MM.1S (cell line): Measurements from ENCODE around the gene PSMB11.

Experiments used
- DNase-seq: peaks from one replicate; pipeline ENCODE4 v3.0.0-alpha.2; 2015
- H2AFZ ChIP-seq: fragments of 300-600 bp; sonication (generic); 2 replicates; pipeline ENCODE4 v1.6.0; 2016; ENCODE audit warnings: antibody characterized with exemption, low read length
- H3F3A ChIP-seq: fragments of 300-600 bp; sonication (generic); 2 replicates; pipeline ENCODE4 v1.6.1; 2016; ENCODE audit warnings: mild to moderate bottlenecking, antibody characterized with exemption, low read length, moderate library complexity, mixed read lengths; ENCODE audit not compliant: insufficient read depth
- H3K27ac ChIP-seq: fragments of 300-600 bp; sonication (generic); 2 replicates; pipeline ENCODE4 v1.5.1; 2016; ENCODE audit warnings: mild to moderate bottlenecking, low read length
- H3K27me3 ChIP-seq: fragments of 300-600 bp; sonication (generic); replicated peaks from 2 replicates; pipeline ENCODE4 v1.6.0; 2016; ENCODE audit warnings: low read length; ENCODE audit not compliant: insufficient read depth
- H3K36me3 ChIP-seq: fragments of 300-600 bp; sonication (generic); replicated peaks from 2 replicates; pipeline ENCODE4 v1.6.1; 2016; ENCODE audit warnings: mild to moderate bottlenecking, low read length, mixed read lengths; ENCODE audit not compliant: insufficient read depth
- H3K4me1 ChIP-seq: fragments of 300-600 bp; sonication (generic); 2 replicates; pipeline ENCODE4 v1.6.1; 2016; ENCODE audit warnings: low read length, mixed read lengths
- H3K4me2 ChIP-seq: fragments of 300-600 bp; sonication (generic); 2 replicates; pipeline ENCODE4 v1.6.0; 2016; ENCODE audit warnings: low read depth, low read length
- H3K4me3 ChIP-seq: fragments of 300-600 bp; sonication (generic); 2 replicates; pipeline ENCODE4 v1.5.1; 2016; ENCODE audit warnings: low read length, mixed read lengths
- H3K79me2 ChIP-seq: fragments of 300-600 bp; sonication (generic); 2 replicates; pipeline ENCODE4 v1.6.1; 2016; ENCODE audit warnings: mixed run types, low read length, mixed read lengths
- H3K9ac ChIP-seq: fragments of 300-600 bp; sonication (generic); 2 replicates; pipeline ENCODE4 v1.6.1; 2016; ENCODE audit warnings: low read length, mixed read lengths
- H3K9me2 ChIP-seq: fragments of 300-600 bp; sonication (generic); replicated peaks from 2 replicates; pipeline ENCODE4 v1.6.1; 2016; ENCODE audit warnings: mild to moderate bottlenecking, low read length, mixed read lengths; ENCODE audit not compliant: insufficient read depth
- H3K9me3 ChIP-seq: fragments of 300-600 bp; sonication (generic); replicated peaks from 2 replicates; pipeline ENCODE4 v1.6.1; 2016; ENCODE audit warnings: mild to moderate bottlenecking, low read length, mixed read lengths; ENCODE audit not compliant: insufficient read depth
- H4K20me1 ChIP-seq: fragments of 300-600 bp; sonication (generic); 2 replicates; pipeline ENCODE4 v1.6.1; 2016; ENCODE audit warnings: mild to moderate bottlenecking, low read length, moderate library complexity, mixed read lengths; ENCODE audit not compliant: insufficient read depth
- CTCF ChIP-seq: fragments of 300-600 bp; sonication (generic); IDR thresholded peaks from 2 replicates; pipeline ENCODE4 v1.5.1; 2016; ENCODE audit warnings: antibody characterized with exemption, low read length, mixed read lengths
- EZH2 ChIP-seq: fragments of 300-600 bp; sonication (generic); optimal IDR thresholded peaks from 2 replicates; pipeline ENCODE3; 2017; ENCODE audit warnings: low read depth, mild to moderate bottlenecking, antibody characterized with exemption, low read length, mixed read lengths
- EZH2phosphoT487 ChIP-seq: fragments of 300-600 bp; sonication (generic); IDR thresholded peaks from 2 replicates; pipeline ENCODE4 v1.6.1; 2018; ENCODE audit warnings: antibody characterized with exemption, low read length

Gene PSMB11

GRCh38 chr14:23093104-23093503, 51.1 kb downstream of the PSMB11 start:
- no peak overlapping the region for H3K4me3 ChIP-seq
- no peaks in the 10 kb centered on the region for H3K9me2 ChIP-seq
- no peak overlapping the region for H2AFZ ChIP-seq
- no peak overlapping the region for H3K4me2 ChIP-seq
- H3F3A ChIP-seq = no peaks in the 10 kb centered on the region
- TF ChIP-seq EZH2 (no peak), CTCF (no peak), EZH2phosphoT487 (no peak)
- H3K27ac ChIP-seq = no peak overlapping the region
- no peaks in the 10 kb centered on the region for H3K9me3 ChIP-seq
- no peaks in the 10 kb centered on the region for H4K20me1 ChIP-seq
- H3K9ac ChIP-seq = no peak overlapping the region
- H3K4me1 ChIP-seq = no peaks in the 10 kb centered on the region
- no peak for DNase-seq
- no peaks in the 10 kb centered on the region; the same call in 1 of the 2 replicates for H3K36me3 ChIP-seq
- peaks cover 56% of the 10 kb centered on the region for H3K79me2 ChIP-seq
- no peaks in the 10 kb centered on the region for H3K27me3 ChIP-seq

- Histone ChIP-seq H3K36me3 (no peaks in the 10 kb centered on the region; the same call in 1 of the 2 replicates), H3K4me3 (peak overlapping the region; percentile 86; the same call in 1 of the 2 replicates), H3K4me2 (peak overlapping the region; percentile 76; the same call in 1 of the 2 replicates), H3K79me2 (peaks cover 59% of the 10 kb centered on the region), H3K4me1 (no peaks in the 10 kb centered on the region), H3K9me2 (no peaks in the 10 kb centered on the region), H2AFZ (no peak overlapping the region), H3F3A (no peaks in the 10 kb centered on the region), H3K9ac (peak overlapping the region; percentile 95; the same call in 1 of the 2 replicates), H4K20me1 (no peaks in the 10 kb centered on the region), H3K9me3 (no peaks in the 10 kb centered on the region), H3K27ac (no peak overlapping the region), H3K27me3 (no peaks in the 10 kb centered on the region)
- TF ChIP-seq EZH2phosphoT487 (no peak), CTCF (no peak), EZH2 (no peak)
- no peak for DNase-seq
Measured at GRCh38 chr14:23093526-23093925, 51.5 kb downstream of the PSMB11 start.
